GM23338 (cell line): Measurements from ENCODE around the gene SHISA8. TPM values are rescaled to one million over a fixed set of nuclear protein-coding genes. Genes with fewer than 3 reads are reported as not detected.

Experiments used
- ATAC-seq: fragments of 200-7000 bp; cut with Tn5 transposase; 3 replicates; pipeline ENCODE4 v1.9.1; 2020
- DNase-seq: peaks from one replicate; pipeline ENCODE4 v3.0.0-alpha.2; 2015; ENCODE audit warnings: low spot score
- H2AFZ ChIP-seq: fragments of 200-600 bp; sonication (generic); 2 replicates; pipeline ENCODE4 v1.8.0; 2016; ENCODE audit warnings: antibody characterized with exemption, mild to moderate bottlenecking, moderate library complexity
- H3F3A ChIP-seq: fragments of 200-600 bp; sonication (generic); replicated peaks from 2 replicates; pipeline ENCODE4 v1.8.0; 2017; ENCODE audit warnings: antibody characterized with exemption, mixed run types, low read depth
- H3K27ac ChIP-seq: fragments of 200-600 bp; sonication (generic); 2 replicates; pipeline ENCODE4 v1.6.1; 2016; ENCODE audit warnings: low read depth
- H3K27me3 ChIP-seq: fragments of 200-600 bp; sonication (generic); 2 replicates; pipeline ENCODE4 v1.8.0; 2016; ENCODE audit warnings: mild to moderate bottlenecking, mixed run types, moderate library complexity; ENCODE audit not compliant: insufficient read depth
- H3K36me3 ChIP-seq: fragments of 200-600 bp; sonication (generic); 2 replicates; pipeline ENCODE4 v1.8.0; 2016; ENCODE audit warnings: mild to moderate bottlenecking; ENCODE audit not compliant: insufficient read depth
- H3K4me1 ChIP-seq: fragments of 200-600 bp; sonication (generic); 2 replicates; pipeline ENCODE4 v1.8.0; 2016; ENCODE audit warnings: mild to moderate bottlenecking, moderate library complexity; ENCODE audit not compliant: insufficient read depth
- H3K4me2 ChIP-seq: fragments of 200-600 bp; sonication (generic); 2 replicates; pipeline ENCODE4 v1.7.1; 2017; ENCODE audit warnings: mixed run types
- H3K4me3 ChIP-seq: fragments of 200-600 bp; sonication (generic); 2 replicates; pipeline ENCODE4 v1.6.1; 2016; ENCODE audit warnings: mixed run types
- H3K79me2 ChIP-seq: fragments of 200-600 bp; sonication (generic); replicated peaks from 2 replicates; pipeline ENCODE4 v1.8.0; 2017; ENCODE audit warnings: mild to moderate bottlenecking; ENCODE audit not compliant: insufficient read depth
- H3K9me2 ChIP-seq: fragments of 200-600 bp; sonication (generic); 2 replicates; pipeline ENCODE4 v1.8.0; 2017; ENCODE audit not compliant: insufficient read depth
- H4K20me1 ChIP-seq: fragments of 200-600 bp; sonication (generic); replicated peaks from 2 replicates; pipeline ENCODE4 v1.8.0; 2017; ENCODE audit warnings: mild to moderate bottlenecking; ENCODE audit not compliant: insufficient read depth
- H3K27ac Mint-ChIP-seq: 2 replicates; pipeline ENCODE4 v1.8.0; 2020; ENCODE audit warnings: inconsistent platforms, mild to moderate bottlenecking, moderate library complexity, mixed read lengths
- H3K27me3 Mint-ChIP-seq: 3 replicates; pipeline ENCODE4 v1.8.0; 2022; ENCODE audit warnings: low read depth, mild to moderate bottlenecking, moderate library complexity, mixed read lengths, inconsistent platforms; ENCODE audit not compliant: insufficient read depth, poor library complexity
- H3K36me3 Mint-ChIP-seq: 3 replicates; pipeline ENCODE4 v1.8.0; 2021; ENCODE audit warnings: low read depth, mild to moderate bottlenecking, inconsistent platforms, moderate library complexity, mixed read lengths
- H3K4me1 Mint-ChIP-seq: 3 replicates; pipeline ENCODE4 v1.8.0; 2020; ENCODE audit warnings: mild to moderate bottlenecking, inconsistent platforms, mixed read lengths
- H3K4me3 Mint-ChIP-seq: 3 replicates; pipeline ENCODE4 v1.8.0; 2021; ENCODE audit warnings: moderate library complexity, mild to moderate bottlenecking, inconsistent platforms, mixed read lengths
- H3K9me3 Mint-ChIP-seq: 3 replicates; pipeline ENCODE4 v1.8.0; 2020; ENCODE audit warnings: moderate library complexity, mild to moderate bottlenecking, inconsistent platforms, mixed read lengths
- CREB1 ChIP-seq: fragments of 250-450 bp; sonication (Bioruptor Pico); IDR thresholded peaks from 2 replicates; pipeline ENCODE4 v1.5.0; 2020; ENCODE audit warnings: low read depth, mild to moderate bottlenecking, moderate library complexity
- JUNB ChIP-seq: IDR thresholded peaks from one replicate; pipeline ENCODE4 v1.6.1; 2016; ENCODE audit warnings: antibody characterized with exemption; ENCODE audit not compliant: unreplicated experiment
- STAT1 ChIP-seq: IDR thresholded peaks from one replicate; pipeline ENCODE4 v1.6.1; 2016; ENCODE audit warnings: antibody characterized with exemption; ENCODE audit not compliant: unreplicated experiment
- ZNF114 ChIP-seq: fragments of 250-450 bp; sonication (Bioruptor Pico); IDR thresholded peaks from 2 replicates; pipeline ENCODE4 v1.5.0; 2020; ENCODE audit warnings: mild to moderate bottlenecking, moderate library complexity
- polyA plus RNA-seq: library from polyadenylated mRNA; unstranded; fragments of >200 nt; fragmentation: Nextera tagmentation; extraction: Ambion mirVana; gene quantifications from 2 replicates; pipeline ENCODE4 v1.2.1, GENCODE V29; 2016
- total RNA-seq: library from RNA; depleted of rRNA; stranded (reverse); fragments of >200 nt; shearing (Covaris generic); gene quantifications from 2 replicates; pipeline ENCODE4 v1.2.3, GENCODE V29; 2014
- TF ChIP-seq, protein P1 (sequence below): fragments of 250-450 bp; sonication (Bioruptor Pico); IDR thresholded peaks from 2 replicates; pipeline ENCODE4 v1.5.0; 2020; ENCODE audit warnings: mild to moderate bottlenecking, moderate library complexity
- TF ChIP-seq, protein P2 (sequence below): IDR thresholded peaks from one replicate; pipeline ENCODE4 v1.6.1; 2018; ENCODE audit warnings: antibody characterized with exemption; ENCODE audit not compliant: unreplicated experiment

Gene SHISA8
- total and polyA plus RNA-seq, 2 experiments from 2014 or later: 5.1 TPM; not detected in 1

DNA sequence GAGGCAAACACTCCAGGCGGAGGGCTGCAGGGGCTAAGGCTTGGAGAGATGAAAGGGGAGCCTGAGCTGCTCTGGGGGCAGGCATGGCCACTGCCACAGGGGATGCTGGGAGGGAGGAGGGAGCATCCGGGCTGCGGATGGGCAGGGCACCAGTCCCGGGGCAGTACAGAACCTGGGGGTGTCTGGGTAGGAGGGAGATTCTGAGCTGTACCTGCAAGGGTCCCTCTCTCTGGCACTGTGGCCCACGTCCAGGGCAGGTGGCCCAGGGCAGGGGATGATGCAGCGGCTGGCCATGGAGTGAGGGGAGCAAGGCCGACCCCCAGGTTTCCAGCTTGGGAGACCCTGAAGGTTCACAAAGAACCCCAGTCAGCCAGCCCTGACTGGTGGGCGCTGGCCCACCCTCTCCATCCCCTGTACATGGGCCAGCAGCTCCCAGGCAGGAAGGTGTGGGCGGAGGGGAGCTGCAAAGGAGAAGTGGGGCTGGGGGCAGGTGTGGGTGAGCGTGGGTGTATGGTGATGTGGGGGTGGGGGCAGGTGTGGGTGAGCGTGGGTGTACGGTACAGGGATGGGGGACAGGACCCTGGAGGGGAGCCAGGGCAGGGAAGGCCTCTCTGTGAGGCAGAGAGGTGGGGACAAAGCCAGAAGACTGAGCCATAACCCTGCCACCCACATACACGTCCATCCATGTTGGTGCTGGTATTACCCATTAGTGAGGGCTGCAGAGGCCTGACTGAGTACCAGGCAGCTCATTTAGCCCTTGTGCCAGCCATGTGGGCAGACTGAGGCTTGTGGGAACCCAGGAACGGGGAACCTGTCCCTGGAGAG is 13.9 kb upstream of the SHISA8 start:
- no peak overlapping the region for H3K4me2 ChIP-seq
- H3F3A ChIP-seq: 0 out of 2 replicates have a peak, but pooled peaks cover 8% of the 10 kb centered on the region
- H3K36me3 Mint-ChIP-seq: no peaks in the 10 kb centered on the region; the same call in 2 of the 3 replicates
- peaks cover 7% of the 10 kb centered on the region for H4K20me1 ChIP-seq
- H3K9me2 ChIP-seq: no peaks in the 10 kb centered on the region
- H3K27me3 ChIP-seq: peaks cover 49% of the 10 kb centered on the region
- H3K36me3 ChIP-seq: no peaks in the 10 kb centered on the region
- peak; percentile 1; the same call in 1 of the 3 replicates for ATAC-seq
- H3K9me3 Mint-ChIP-seq: no peaks in the 10 kb centered on the region; the same call in 2 of the 3 replicates
- no peak overlapping the region for H3K4me3 ChIP-seq
- peaks cover 64% of the 10 kb centered on the region for H3K27me3 Mint-ChIP-seq
- H3K4me3 Mint-ChIP-seq: no peak overlapping the region
- H3K4me1 Mint-ChIP-seq: peaks cover 11% of the 10 kb centered on the region
- DNase-seq: no peak
- no peak for TF ChIP-seq STAT1
- TF ChIP-seq ZNF114 (CRISPR knock-in tag): no peak
- TF ChIP-seq, protein P1, sequence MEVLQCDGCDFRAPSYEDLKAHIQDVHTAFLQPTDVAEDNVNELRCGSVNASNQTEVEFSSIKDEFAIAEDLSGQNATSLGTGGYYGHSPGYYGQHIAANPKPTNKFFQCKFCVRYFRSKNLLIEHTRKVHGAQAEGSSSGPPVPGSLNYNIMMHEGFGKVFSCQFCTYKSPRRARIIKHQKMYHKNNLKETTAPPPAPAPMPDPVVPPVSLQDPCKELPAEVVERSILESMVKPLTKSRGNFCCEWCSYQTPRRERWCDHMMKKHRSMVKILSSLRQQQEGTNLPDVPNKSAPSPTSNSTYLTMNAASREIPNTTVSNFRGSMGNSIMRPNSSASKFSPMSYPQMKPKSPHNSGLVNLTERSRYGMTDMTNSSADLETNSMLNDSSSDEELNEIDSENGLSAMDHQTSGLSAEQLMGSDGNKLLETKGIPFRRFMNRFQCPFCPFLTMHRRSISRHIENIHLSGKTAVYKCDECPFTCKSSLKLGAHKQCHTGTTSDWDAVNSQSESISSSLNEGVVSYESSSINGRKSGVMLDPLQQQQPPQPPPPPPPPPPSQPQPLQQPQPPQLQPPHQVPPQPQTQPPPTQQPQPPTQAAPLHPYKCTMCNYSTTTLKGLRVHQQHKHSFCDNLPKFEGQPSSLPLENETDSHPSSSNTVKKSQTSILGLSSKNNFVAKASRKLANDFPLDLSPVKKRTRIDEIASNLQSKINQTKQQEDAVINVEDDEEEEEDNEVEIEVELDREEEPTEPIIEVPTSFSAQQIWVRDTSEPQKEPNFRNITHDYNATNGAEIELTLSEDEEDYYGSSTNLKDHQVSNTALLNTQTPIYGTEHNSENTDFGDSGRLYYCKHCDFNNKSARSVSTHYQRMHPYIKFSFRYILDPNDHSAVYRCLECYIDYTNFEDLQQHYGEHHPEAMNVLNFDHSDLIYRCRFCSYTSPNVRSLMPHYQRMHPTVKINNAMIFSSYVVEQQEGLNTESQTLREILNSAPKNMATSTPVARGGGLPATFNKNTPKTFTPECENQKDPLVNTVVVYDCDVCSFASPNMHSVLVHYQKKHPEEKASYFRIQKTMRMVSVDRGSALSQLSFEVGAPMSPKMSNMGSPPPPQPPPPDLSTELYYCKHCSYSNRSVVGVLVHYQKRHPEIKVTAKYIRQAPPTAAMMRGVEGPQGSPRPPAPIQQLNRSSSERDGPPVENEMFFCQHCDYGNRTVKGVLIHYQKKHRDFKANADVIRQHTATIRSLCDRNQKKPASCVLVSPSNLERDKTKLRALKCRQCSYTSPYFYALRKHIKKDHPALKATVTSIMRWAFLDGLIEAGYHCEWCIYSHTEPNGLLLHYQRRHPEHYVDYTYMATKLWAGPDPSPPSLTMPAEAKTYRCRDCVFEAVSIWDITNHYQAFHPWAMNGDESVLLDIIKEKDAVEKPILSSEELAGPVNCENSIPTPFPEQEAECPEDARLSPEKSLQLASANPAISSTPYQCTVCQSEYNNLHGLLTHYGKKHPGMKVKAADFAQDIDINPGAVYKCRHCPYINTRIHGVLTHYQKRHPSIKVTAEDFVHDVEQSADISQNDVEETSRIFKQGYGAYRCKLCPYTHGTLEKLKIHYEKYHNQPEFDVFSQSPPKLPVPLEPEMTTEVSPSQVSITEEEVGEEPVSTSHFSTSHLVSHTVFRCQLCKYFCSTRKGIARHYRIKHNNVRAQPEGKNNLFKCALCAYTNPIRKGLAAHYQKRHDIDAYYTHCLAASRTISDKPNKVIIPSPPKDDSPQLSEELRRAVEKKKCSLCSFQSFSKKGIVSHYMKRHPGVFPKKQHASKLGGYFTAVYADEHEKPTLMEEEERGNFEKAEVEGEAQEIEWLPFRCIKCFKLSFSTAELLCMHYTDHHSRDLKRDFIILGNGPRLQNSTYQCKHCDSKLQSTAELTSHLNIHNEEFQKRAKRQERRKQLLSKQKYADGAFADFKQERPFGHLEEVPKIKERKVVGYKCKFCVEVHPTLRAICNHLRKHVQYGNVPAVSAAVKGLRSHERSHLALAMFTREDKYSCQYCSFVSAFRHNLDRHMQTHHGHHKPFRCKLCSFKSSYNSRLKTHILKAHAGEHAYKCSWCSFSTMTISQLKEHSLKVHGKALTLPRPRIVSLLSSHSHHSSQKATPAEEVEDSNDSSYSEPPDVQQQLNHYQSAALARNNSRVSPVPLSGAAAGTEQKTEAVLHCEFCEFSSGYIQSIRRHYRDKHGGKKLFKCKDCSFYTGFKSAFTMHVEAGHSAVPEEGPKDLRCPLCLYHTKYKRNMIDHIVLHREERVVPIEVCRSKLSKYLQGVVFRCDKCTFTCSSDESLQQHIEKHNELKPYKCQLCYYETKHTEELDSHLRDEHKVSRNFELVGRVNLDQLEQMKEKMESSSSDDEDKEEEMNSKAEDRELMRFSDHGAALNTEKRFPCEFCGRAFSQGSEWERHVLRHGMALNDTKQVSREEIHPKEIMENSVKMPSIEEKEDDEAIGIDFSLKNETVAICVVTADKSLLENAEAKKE (CRISPR knock-in tag): no peak
- TF ChIP-seq CREB1 (CRISPR knock-in tag): no peak
- TF ChIP-seq JUNB: no peak
- TF ChIP-seq, protein P2, sequence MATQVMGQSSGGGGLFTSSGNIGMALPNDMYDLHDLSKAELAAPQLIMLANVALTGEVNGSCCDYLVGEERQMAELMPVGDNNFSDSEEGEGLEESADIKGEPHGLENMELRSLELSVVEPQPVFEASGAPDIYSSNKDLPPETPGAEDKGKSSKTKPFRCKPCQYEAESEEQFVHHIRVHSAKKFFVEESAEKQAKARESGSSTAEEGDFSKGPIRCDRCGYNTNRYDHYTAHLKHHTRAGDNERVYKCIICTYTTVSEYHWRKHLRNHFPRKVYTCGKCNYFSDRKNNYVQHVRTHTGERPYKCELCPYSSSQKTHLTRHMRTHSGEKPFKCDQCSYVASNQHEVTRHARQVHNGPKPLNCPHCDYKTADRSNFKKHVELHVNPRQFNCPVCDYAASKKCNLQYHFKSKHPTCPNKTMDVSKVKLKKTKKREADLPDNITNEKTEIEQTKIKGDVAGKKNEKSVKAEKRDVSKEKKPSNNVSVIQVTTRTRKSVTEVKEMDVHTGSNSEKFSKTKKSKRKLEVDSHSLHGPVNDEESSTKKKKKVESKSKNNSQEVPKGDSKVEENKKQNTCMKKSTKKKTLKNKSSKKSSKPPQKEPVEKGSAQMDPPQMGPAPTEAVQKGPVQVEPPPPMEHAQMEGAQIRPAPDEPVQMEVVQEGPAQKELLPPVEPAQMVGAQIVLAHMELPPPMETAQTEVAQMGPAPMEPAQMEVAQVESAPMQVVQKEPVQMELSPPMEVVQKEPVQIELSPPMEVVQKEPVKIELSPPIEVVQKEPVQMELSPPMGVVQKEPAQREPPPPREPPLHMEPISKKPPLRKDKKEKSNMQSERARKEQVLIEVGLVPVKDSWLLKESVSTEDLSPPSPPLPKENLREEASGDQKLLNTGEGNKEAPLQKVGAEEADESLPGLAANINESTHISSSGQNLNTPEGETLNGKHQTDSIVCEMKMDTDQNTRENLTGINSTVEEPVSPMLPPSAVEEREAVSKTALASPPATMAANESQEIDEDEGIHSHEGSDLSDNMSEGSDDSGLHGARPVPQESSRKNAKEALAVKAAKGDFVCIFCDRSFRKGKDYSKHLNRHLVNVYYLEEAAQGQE: no peak
- H3K4me1 ChIP-seq: no peaks in the 10 kb centered on the region; the same call in none of the 2 replicates
- H3K79me2 ChIP-seq: no peaks in the 10 kb centered on the region
- H3K27ac ChIP-seq: no peak overlapping the region
- no peak overlapping the region for H2AFZ ChIP-seq
- no peak overlapping the region; the same call in 1 of the 2 replicates for H3K27ac Mint-ChIP-seq
